Measurements from ENCODE around the gene ZNF136. TPM values are rescaled to one million over a fixed set of nuclear protein-coding genes. Genes with fewer than 3 reads are reported as not detected.

ZNF136 gene
- total RNA-seq, result 10 to 100 TPM in 2 of 6 donors, 1 to 10 TPM in 4; 5.7 to 15.2 (median 9.2) TPM

DNA sequence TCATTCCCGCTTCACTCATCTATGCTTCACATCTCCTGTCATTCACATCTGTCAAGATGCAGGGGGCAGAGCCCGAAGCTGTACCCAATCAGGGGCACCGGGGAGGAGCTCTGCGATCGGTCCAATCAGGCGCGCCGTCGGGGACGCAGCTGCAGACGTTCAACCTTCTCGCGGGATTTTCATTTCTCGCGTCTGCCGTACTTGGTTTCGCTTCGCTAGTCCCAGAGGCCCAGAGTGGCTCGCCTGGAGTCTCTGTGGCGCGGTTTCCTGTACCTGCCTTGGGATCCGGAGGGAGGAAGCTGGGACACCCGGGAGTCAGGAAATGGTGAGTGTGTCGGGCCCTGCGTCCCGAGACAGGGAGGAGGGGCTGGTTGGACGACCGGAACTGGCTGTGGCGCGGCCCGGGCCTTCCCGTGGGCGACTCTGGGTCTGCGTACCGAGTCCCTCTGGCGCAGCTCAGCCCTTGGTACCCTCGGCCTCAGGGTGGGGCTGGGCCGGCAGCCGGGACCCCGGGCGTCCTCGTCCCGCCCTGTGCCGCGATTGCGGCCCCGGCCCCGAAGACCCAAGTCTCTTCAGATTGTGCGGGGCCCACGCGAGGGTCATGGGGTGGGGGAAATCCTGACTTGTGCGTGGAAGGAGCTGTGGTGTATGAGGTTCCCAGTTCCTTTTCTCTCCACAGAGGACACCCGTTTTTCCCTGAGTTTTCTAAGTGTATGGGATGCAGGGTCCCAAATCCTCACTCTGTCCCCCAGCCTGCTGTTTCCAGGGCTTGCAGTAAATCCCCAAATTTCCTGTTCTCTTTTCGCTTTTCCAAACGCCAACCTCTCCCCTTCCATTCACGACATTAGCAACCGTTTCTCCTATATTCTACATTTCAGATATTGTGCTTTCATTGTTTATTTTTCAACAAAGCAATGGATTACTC lies at the start of gene ZNF136:
Gene ZNF136, plus strand, starts transcription at position 215 of the 925 bp plus-strand sequence. Its CDS starts 108 bp downstream, at position 323.
- Histone ChIP-seq H3K36me3 (peaks cover 0 to 6% (median 0%) of the 10 kb centered on the region in 4 donors), H3K9me3 (no peaks in the 10 kb centered on the region), H3K27ac (peak within 1 kb of the TSS; percentile 95 to 98 (median 98)), H3K27me3 (no peaks in the 10 kb centered on the region), H3K4me1 (peaks cover 22 to 32% (median 29%) of the 10 kb centered on the region in 4 donors), H3K4me3 (peak within 1 kb of the TSS; percentile 34 to 93 (median 74))
- DNase-seq (peak; percentile 96 to 97), ATAC-seq (ENCODE audit: low FRiP score in 2 of 2) (peak; percentile 97 to 98)
- TF ChIP-seq EP300 (IDR thresholded peaks at IDR 0.05) (peak in 1 of 4 donors; percentile 29), POLR2A (IDR thresholded peaks at IDR 0.05) (peak in 3 of 4 donors; percentile 73 to 84 (median 81)), POLR2AphosphoS5 (IDR thresholded peaks at IDR 0.05) (peak; percentile 91 to 96)
- TF ChIP-seq, protein P1, sequence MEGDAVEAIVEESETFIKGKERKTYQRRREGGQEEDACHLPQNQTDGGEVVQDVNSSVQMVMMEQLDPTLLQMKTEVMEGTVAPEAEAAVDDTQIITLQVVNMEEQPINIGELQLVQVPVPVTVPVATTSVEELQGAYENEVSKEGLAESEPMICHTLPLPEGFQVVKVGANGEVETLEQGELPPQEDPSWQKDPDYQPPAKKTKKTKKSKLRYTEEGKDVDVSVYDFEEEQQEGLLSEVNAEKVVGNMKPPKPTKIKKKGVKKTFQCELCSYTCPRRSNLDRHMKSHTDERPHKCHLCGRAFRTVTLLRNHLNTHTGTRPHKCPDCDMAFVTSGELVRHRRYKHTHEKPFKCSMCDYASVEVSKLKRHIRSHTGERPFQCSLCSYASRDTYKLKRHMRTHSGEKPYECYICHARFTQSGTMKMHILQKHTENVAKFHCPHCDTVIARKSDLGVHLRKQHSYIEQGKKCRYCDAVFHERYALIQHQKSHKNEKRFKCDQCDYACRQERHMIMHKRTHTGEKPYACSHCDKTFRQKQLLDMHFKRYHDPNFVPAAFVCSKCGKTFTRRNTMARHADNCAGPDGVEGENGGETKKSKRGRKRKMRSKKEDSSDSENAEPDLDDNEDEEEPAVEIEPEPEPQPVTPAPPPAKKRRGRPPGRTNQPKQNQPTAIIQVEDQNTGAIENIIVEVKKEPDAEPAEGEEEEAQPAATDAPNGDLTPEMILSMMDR (IDR thresholded peaks at IDR 0.05), result no peak
- WGBS, 2 donors, result 1 to 2% methylated on average over 9 to 56 of the region's 57 CpGs

GRCh38 chr19:12113121-12113520 lies 49.8 kb upstream of the ZNF136 start:
- Histone ChIP-seq H3K27me3 (no peaks in the 10 kb centered on the region), H3K27ac (no peak overlapping the region), H3K9me3 (peaks cover 0 to 12% (median 8%) of the 10 kb centered on the region in 4 donors), H3K36me3 (peaks cover 7 to 26% (median 13%) of the 10 kb centered on the region in 4 donors), H3K4me1 (no peaks in the 10 kb centered on the region), H3K4me3 (no peak overlapping the region)
- ATAC-seq (ENCODE audit: low FRiP score in 2 of 2), result no peak
- 90 to 91% methylated on average over 5 of the region's 5 CpGs for WGBS, 2 donors
- no peak for DNase-seq
- no peak for TF ChIP-seq POLR2AphosphoS5 (IDR thresholded peaks at IDR 0.05)
- no peak for TF ChIP-seq POLR2A (IDR thresholded peaks at IDR 0.05)
- no peak for TF ChIP-seq EP300 (IDR thresholded peaks at IDR 0.05)
- TF ChIP-seq, protein P1 (IDR thresholded peaks at IDR 0.05), result no peak

- DNase-seq (peak in 1 of 2 donors; percentile 69), ATAC-seq (ENCODE audit: low FRiP score in 2 of 2) (no peak)
- Histone ChIP-seq H3K4me3 (no peak overlapping the region), H3K9me3 (peaks cover 0 to 7% (median 1%) of the 10 kb centered on the region in 4 donors), H3K36me3 (peaks cover 0 to 6% (median 3%) of the 10 kb centered on the region in 4 donors), H3K27me3 (no peaks in the 10 kb centered on the region), H3K4me1 (no peaks in the 10 kb centered on the region), H3K27ac (no peak overlapping the region)
- WGBS, 2 donors, result 80 to 92% methylated on average over 16 to 17 of the region's 33 CpGs
- TF ChIP-seq EP300 (IDR thresholded peaks at IDR 0.05), result no peak
- TF ChIP-seq, protein P1 (IDR thresholded peaks at IDR 0.05), result no peak
- no peak for TF ChIP-seq POLR2AphosphoS5 (IDR thresholded peaks at IDR 0.05)
- TF ChIP-seq POLR2A (IDR thresholded peaks at IDR 0.05), result no peak
These were observed 45.5 kb upstream of the ZNF136 start for GRCh38 chr19:12117201-12117970.

- WGBS, 2 donors, result 21 to 41% methylated on average over 2 of the region's 2 CpGs
- no peak for DNase-seq
- H3K4me1 ChIP-seq, result no peaks in the 10 kb centered on the region
- no peak overlapping the region for H3K4me3 ChIP-seq
- H3K9me3 ChIP-seq, result peaks cover 0 to 9% (median 0%) of the 10 kb centered on the region in 4 donors
- H3K27ac ChIP-seq, result no peak overlapping the region
- TF ChIP-seq POLR2AphosphoS5 (IDR thresholded peaks at IDR 0.05), result no peak
- TF ChIP-seq, protein P1 (IDR thresholded peaks at IDR 0.05), result peak; percentile 29 to 59 (median 48)
- H3K36me3 ChIP-seq, result no peaks in the 10 kb centered on the region
- ATAC-seq (ENCODE audit: low FRiP score in 2 of 2), result no peak
- H3K27me3 ChIP-seq, result no peaks in the 10 kb centered on the region
These were observed 36.2 kb upstream of the ZNF136 start for GRCh38 chr19:12126707-12127106.

Measured in upper lobe of left lung (tissue), 6 donors.